Brain microvascular endothelial cell (primary cell): Measurements from ENCODE around the gene APBA2.

ENCODE experiments used
- DNase-seq: peaks from one replicate; pipeline ENCODE4 v3.0.0-alpha.2; 2020
- H3K27ac ChIP-seq: fragments of 250-450 bp; sonication (Bioruptor Pico); 2 replicates; pipeline ENCODE4 v1.5.1; 2020; ENCODE audit warnings: mild to moderate bottlenecking, moderate library complexity
- H3K27me3 ChIP-seq: fragments of 250-450 bp; sonication (Bioruptor Pico); replicated peaks from 2 replicates; pipeline ENCODE4 v1.5.1; 2020; ENCODE audit warnings: mild to moderate bottlenecking
- H3K36me3 ChIP-seq: fragments of 250-450 bp; sonication (Bioruptor Pico); replicated peaks from 2 replicates; pipeline ENCODE4 v1.5.1; 2020; ENCODE audit warnings: mild to moderate bottlenecking
- H3K4me3 ChIP-seq: 2 replicates; pipeline ENCODE4 v1.5.1; 2011; ENCODE audit warnings: low read depth, mild to moderate bottlenecking, control low read depth, low read length, moderate library complexity
- CTCF ChIP-seq: IDR thresholded peaks from 2 replicates; pipeline ENCODE4 v1.5.1; 2011; ENCODE audit warnings: low read depth, mild to moderate bottlenecking, moderate library complexity, low read length, control low read depth, inconsistent platforms; ENCODE audit errors: missing control alignments
- in situ Hi-C: cut with HindIII; loops from 2 replicates; pipeline ENCODE4 v1.10.0; 2017; ENCODE audit warnings: low sequenced_read_pairs, low pct_ligation_motif_present

APBA2 gene

DNA sequence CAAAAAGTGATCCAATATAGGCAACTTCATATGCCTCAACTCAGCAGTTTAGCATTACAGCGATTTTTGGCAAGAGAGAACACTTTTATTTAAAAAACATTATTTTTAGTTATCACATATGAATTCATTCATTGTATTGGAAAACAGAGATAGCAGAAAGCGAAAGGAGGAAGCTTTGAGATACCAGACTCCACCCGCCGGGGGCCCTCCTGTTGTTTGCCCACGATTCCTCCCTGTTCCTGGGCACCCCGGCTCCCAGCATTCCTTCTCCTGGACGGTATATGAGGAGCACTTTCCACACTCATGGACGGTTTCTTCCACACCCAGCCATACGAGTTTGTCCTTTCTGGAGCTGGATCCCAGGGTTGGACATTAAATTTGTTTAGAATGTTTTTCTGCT, 18.2 kb downstream of the APBA2 start:
- no peak for TF ChIP-seq CTCF
- no peak overlapping the region for H3K27ac ChIP-seq
- no peaks in the 10 kb centered on the region for H3K27me3 ChIP-seq
- H3K4me3 ChIP-seq, result no peak overlapping the region
- in situ Hi-C loops, result no loop called here
- DNase-seq, result no peak
- no peaks in the 10 kb centered on the region for H3K36me3 ChIP-seq

GRCh38 chr15:28904541-28905315, 19.0 kb downstream of the APBA2 start:
- in situ Hi-C loops, result no loop called here
- H3K4me3 ChIP-seq, result no peak overlapping the region
- DNase-seq, result no peak
- H3K27me3 ChIP-seq, result no peaks in the 10 kb centered on the region
- H3K36me3 ChIP-seq, result no peaks in the 10 kb centered on the region
- no peak overlapping the region for H3K27ac ChIP-seq
- TF ChIP-seq CTCF, result no peak

- Histone ChIP-seq H3K27ac (no peak overlapping the region), H3K4me3 (no peak overlapping the region), H3K36me3 (no peaks in the 10 kb centered on the region), H3K27me3 (no peaks in the 10 kb centered on the region)
- in situ Hi-C loops, result no loop called here
- DNase-seq, result no peak
- no peak for TF ChIP-seq CTCF
Measured at GRCh38 chr15:28907338-28907960, 21.7 kb downstream of the APBA2 start.

- no peak for TF ChIP-seq CTCF
Measured at GRCh38 chr15:28909958-28910500, 24.3 kb downstream of the APBA2 start.

DNA sequence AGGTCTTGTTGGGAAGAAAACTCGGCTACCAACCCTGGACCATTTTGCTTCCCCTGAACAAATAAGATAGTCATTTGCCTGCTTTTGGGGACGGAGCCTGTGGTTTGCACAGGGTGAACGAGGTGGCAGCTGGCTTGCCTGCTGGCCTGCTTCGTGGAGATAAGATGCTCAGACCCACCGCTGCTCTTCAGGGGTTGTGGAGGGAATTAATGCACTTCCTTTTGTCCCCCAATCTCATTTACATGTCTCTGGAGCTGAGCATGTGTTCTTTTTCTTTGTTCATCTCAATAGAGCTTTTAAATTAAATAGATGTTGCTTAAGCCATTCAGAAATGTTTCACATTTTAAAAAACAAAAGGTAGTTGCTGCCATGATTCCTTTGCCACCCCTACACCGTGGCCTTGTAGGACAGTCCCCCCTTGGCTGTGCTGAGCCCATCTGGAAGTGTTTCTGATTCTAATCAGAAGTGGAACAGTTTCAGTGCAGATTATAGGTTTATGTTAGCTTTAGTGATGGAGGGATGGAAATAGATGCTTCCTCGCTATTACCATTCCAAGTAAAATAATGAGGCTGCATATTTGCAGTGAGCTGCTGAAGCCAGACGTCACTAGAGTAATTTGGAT, 25.6 kb downstream of the APBA2 start:
- H3K36me3 ChIP-seq, result no peaks in the 10 kb centered on the region
- H3K4me3 ChIP-seq, result no peak overlapping the region
- no peak overlapping the region for H3K27ac ChIP-seq
- no peaks in the 10 kb centered on the region for H3K27me3 ChIP-seq
- DNase-seq, result no peak
- TF ChIP-seq CTCF, result no peak
- in situ Hi-C loops, result no loop called here

More at GRCh38 chr15:28909958-28910500, 24.3 kb downstream of the APBA2 start:
- in situ Hi-C loops, result no loop called here
- H3K36me3 ChIP-seq, result no peaks in the 10 kb centered on the region
- no peaks in the 10 kb centered on the region for H3K27me3 ChIP-seq
- no peak overlapping the region for H3K27ac ChIP-seq
- H3K4me3 ChIP-seq, result no peak overlapping the region
- DNase-seq, result no peak
